Keratinocyte (primary cell): Measurements from ENCODE around the gene IQSEC3. TPM values are rescaled to one million over a fixed set of nuclear protein-coding genes. Genes with fewer than 3 reads are reported as not detected.

Source experiments
- DNase-seq: peaks from one replicate; pipeline ENCODE4 v3.0.0-alpha.2; 2011; ENCODE audit warnings: low read depth, missing footprints, low spot score
- FAIRE-seq: peaks from 2 replicates; lab custom pipeline; 2011; peaks lifted over from hg19 to GRCh38; lab: Jason Lieb, UNC
- H2AFZ ChIP-seq: 2 replicates; pipeline ENCODE4 v1.6.0; 2012; ENCODE audit warnings: low read length, control low read depth, inconsistent platforms; ENCODE audit not compliant: control insufficient read depth
- H3K27ac ChIP-seq: 2 replicates; pipeline ENCODE4 v1.5.1; 2011; ENCODE audit warnings: low read length; ENCODE audit not compliant: control insufficient read depth, insufficient read depth
- H3K27me3 ChIP-seq: 3 replicates; pipeline ENCODE4 v1.6.0; 2011; ENCODE audit warnings: low read length; ENCODE audit not compliant: control insufficient read depth, insufficient read depth; ENCODE audit errors: extremely low read depth
- H3K36me3 ChIP-seq, 2 experiments: 2 replicates in 1 of 2; 3 replicates in 1 of 2; pipeline ENCODE4 v1.5.1; 2011; ENCODE audit warnings: low read length in 2 of 2, mild to moderate bottlenecking in 1 of 2; ENCODE audit not compliant: control insufficient read depth in 2 of 2, insufficient read depth in 2 of 2; ENCODE audit errors: extremely low read depth in 1 of 2
- H3K4me1 ChIP-seq: 3 replicates; pipeline ENCODE4 v1.5.1; 2011; ENCODE audit warnings: low read length; ENCODE audit not compliant: control insufficient read depth, insufficient read depth; ENCODE audit errors: extremely low read depth
- H3K4me2 ChIP-seq: 3 replicates; pipeline ENCODE4 v1.6.0; 2011; ENCODE audit warnings: low read depth, low read length; ENCODE audit not compliant: control insufficient read depth, insufficient read depth; ENCODE audit errors: extremely low read depth
- H3K4me3 ChIP-seq, 3 experiments: fragments of 200-600 bp in 1 of 3; sonication (generic) in 1 of 3; 2 replicates in 2 of 3; 3 replicates in 1 of 3; pipeline ENCODE4 v1.5.1; 2011 to 2016; ENCODE audit warnings: low read length in 3 of 3, mild to moderate bottlenecking in 3 of 3, control low read depth in 2 of 3, inconsistent platforms in 1 of 3, low read depth in 1 of 3, mixed read lengths in 1 of 3, mixed run types in 1 of 3, moderate library complexity in 1 of 3; ENCODE audit not compliant: control insufficient read depth in 2 of 3, insufficient read depth in 2 of 3; ENCODE audit errors: extremely low read depth in 1 of 3
- H3K79me2 ChIP-seq: 2 replicates; pipeline ENCODE4 v1.6.0; 2012; ENCODE audit warnings: low read length; ENCODE audit not compliant: control insufficient read depth, insufficient read depth
- H3K9ac ChIP-seq: 3 replicates; pipeline ENCODE4 v1.6.0; 2011; ENCODE audit warnings: low read length; ENCODE audit not compliant: control insufficient read depth, insufficient read depth; ENCODE audit errors: extremely low read depth
- H3K9me1 ChIP-seq: 3 replicates; pipeline ENCODE4 v1.6.0; 2011; ENCODE audit warnings: low read length; ENCODE audit not compliant: control insufficient read depth, insufficient read depth; ENCODE audit errors: extremely low read depth
- H3K9me3 ChIP-seq: 2 replicates; pipeline ENCODE4 v1.5.1; 2012; ENCODE audit warnings: low read depth, low read length; ENCODE audit not compliant: control insufficient read depth
- H4K20me1 ChIP-seq: 3 replicates; pipeline ENCODE4 v1.6.0; 2011; ENCODE audit warnings: low read length; ENCODE audit not compliant: control insufficient read depth, insufficient read depth; ENCODE audit errors: extremely low read depth
- CTCF ChIP-seq, 3 experiments: IDR thresholded peaks in 1 of 3; conservative IDR thresholded peaks in 1 of 3; optimal IDR thresholded peaks in 1 of 3; 2 replicates in 2 of 3; 3 replicates in 1 of 3; pipeline versions ENCODE3 to v1.5.1; 2011; ENCODE audit warnings: low read length in 3 of 3, mild to moderate bottlenecking in 3 of 3, moderate library complexity in 2 of 3, control low read depth in 1 of 3, inconsistent platforms in 1 of 3; ENCODE audit not compliant: insufficient read depth in 2 of 3; ENCODE audit errors: extremely low read depth in 1 of 3
- EZH2 ChIP-seq: IDR thresholded peaks from one replicate; pipeline ENCODE4 v1.6.1; 2012; ENCODE audit warnings: inconsistent platforms, mild to moderate bottlenecking, low read length, moderate library complexity
- dilution Hi-C: fragments of 300-500 bp; cut with MboI; formaldehyde crosslinking; loops from one replicate; pipeline ENCODE4 v1.7.0; 2020; ENCODE audit warnings: low sequenced_read_pairs; ENCODE audit not compliant: extremely low pct_ligation_motif_present
- polyA plus RNA-seq, 5 experiments: library from polyadenylated mRNA; depleted of rRNA in 3 of 5; stranded (reverse) in 3 of 5; stranded (forward) in 1 of 5; unstranded in 1 of 5; fragments of >200 nt; gene quantifications; 1 replicate in 1 of 5; 2 replicates in 3 of 5; 3 replicates in 1 of 5; pipeline versions ENCODE4 v1.2.1 to v1.2.3, GENCODE V29; 2011 to 2012; ENCODE audit warnings: missing spikeins in 2 of 5, low read depth in 1 of 5, low replicate concordance in 1 of 5

IQSEC3 gene
- polyA plus RNA-seq, 1 donor (not counting 4 experiments of a cell fraction or from before 2014, with no cell fraction given) = not detected

GRCh38 chr12:219891-220352 lies 153.4 kb downstream of the IQSEC3 start:
- Histone ChIP-seq H3K4me1 (no peaks in the 10 kb centered on the region), H3K36me3 (no peaks in the 10 kb centered on the region), H2AFZ (no peak overlapping the region), H3K4me3 (no peak overlapping the region), H3K27me3 (peaks cover 23% of the 10 kb centered on the region), H3K27ac (no peak overlapping the region), H3K4me2 (no peak overlapping the region), H4K20me1 (no peaks in the 10 kb centered on the region), H3K9me1 (no peaks in the 10 kb centered on the region), H3K79me2 (no peaks in the 10 kb centered on the region), H3K9ac (no peak overlapping the region), H3K9me3 (no peaks in the 10 kb centered on the region)
- TF ChIP-seq EZH2 = no peak
- TF ChIP-seq CTCF (optimal IDR thresholded peaks at IDR 0.05 in 1 of 3, IDR thresholded peaks at IDR 0.05 in 1 of 3, conservative IDR thresholded peaks at IDR 0.05 in 1 of 3; ENCODE audit: extremely low read depth in 1 of 3, insufficient read depth in 2 of 3, low read length in 3 of 3) = peak; percentile 54 to 81 (median 69)
- no peak for FAIRE-seq
- dilution Hi-C loops = no loop called here
- no peak for DNase-seq

- Histone ChIP-seq H3K9me1 (no peaks in the 10 kb centered on the region), H3K4me3 (no peak overlapping the region), H3K27ac (no peak overlapping the region), H3K9ac (no peak overlapping the region), H3K27me3 (peaks cover 19% of the 10 kb centered on the region), H2AFZ (no peak overlapping the region), H3K4me1 (no peaks in the 10 kb centered on the region), H3K4me2 (no peak overlapping the region), H4K20me1 (no peaks in the 10 kb centered on the region), H3K9me3 (no peaks in the 10 kb centered on the region), H3K36me3 (no peaks in the 10 kb centered on the region), H3K79me2 (no peaks in the 10 kb centered on the region)
- TF ChIP-seq EZH2 = no peak
- TF ChIP-seq CTCF (optimal IDR thresholded peaks at IDR 0.05 in 1 of 3, IDR thresholded peaks at IDR 0.05 in 1 of 3, conservative IDR thresholded peaks at IDR 0.05 in 1 of 3; ENCODE audit: extremely low read depth in 1 of 3, insufficient read depth in 2 of 3, low read length in 3 of 3) = no peak
- FAIRE-seq = no peak
- no peak for DNase-seq
- dilution Hi-C loops = no loop called here
Observed at GRCh38 chr12:220491-220890, 153.9 kb downstream of the IQSEC3 start.
